GM10266 (cell line): Measurements from ENCODE around the gene BOC.

Source experiments
- DNase-seq: peaks from one replicate; pipeline ENCODE4 v3.0.0; 2012; ENCODE audit errors: extremely low spot score
- TF ChIP-seq, protein P1 (sequence below): IDR thresholded peaks from 2 replicates; pipeline ENCODE4 v1.5.1; 2012; ENCODE audit warnings: mild to moderate bottlenecking, low read depth; ENCODE audit not compliant: control insufficient read depth, insufficient read depth; ENCODE audit errors: missing control alignments

Gene BOC

DNA sequence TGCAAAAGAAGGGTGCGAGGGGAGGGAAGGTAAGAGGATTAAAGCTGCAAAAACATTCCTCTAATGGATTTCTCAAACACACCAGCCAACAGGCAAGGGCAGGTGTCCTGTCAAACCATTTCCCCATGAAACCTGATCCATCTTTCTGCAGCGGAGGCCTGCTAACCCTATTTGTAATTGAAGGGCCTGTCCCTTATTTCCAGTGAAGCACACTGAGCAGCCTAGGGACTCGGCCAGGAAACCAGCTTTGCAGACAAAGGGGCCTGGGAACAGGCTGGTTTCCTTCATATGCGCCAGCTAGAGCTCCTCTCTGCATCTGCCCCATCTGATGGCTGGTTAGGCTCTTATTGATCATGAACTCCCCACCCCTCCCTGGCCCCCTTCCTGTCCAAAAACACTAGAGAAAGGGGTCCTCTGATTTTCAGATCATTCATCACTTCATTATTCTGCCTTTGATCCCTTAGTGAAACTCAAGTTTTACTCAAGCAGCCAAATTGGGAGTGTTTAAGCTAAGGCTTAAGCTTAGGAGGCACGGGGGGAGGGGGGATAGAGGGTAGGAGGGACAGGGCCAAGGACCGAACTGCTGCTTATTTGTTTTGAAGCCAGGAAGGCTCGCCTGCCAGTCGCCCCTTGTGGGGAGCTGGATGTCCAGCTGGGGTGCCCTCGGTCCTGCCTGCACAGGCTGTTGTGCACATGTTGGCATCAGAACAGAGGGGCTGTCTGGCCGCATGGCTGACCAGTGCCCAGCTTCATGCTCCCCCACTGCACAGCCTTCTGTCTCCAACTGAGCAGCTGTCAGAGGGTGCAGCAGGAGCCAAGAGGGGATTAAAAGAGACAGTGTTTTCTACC lies 53.1 kb downstream of the BOC start:
- TF ChIP-seq, protein P1, sequence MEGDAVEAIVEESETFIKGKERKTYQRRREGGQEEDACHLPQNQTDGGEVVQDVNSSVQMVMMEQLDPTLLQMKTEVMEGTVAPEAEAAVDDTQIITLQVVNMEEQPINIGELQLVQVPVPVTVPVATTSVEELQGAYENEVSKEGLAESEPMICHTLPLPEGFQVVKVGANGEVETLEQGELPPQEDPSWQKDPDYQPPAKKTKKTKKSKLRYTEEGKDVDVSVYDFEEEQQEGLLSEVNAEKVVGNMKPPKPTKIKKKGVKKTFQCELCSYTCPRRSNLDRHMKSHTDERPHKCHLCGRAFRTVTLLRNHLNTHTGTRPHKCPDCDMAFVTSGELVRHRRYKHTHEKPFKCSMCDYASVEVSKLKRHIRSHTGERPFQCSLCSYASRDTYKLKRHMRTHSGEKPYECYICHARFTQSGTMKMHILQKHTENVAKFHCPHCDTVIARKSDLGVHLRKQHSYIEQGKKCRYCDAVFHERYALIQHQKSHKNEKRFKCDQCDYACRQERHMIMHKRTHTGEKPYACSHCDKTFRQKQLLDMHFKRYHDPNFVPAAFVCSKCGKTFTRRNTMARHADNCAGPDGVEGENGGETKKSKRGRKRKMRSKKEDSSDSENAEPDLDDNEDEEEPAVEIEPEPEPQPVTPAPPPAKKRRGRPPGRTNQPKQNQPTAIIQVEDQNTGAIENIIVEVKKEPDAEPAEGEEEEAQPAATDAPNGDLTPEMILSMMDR, result no peak
- DNase-seq, result no peak

DNA sequence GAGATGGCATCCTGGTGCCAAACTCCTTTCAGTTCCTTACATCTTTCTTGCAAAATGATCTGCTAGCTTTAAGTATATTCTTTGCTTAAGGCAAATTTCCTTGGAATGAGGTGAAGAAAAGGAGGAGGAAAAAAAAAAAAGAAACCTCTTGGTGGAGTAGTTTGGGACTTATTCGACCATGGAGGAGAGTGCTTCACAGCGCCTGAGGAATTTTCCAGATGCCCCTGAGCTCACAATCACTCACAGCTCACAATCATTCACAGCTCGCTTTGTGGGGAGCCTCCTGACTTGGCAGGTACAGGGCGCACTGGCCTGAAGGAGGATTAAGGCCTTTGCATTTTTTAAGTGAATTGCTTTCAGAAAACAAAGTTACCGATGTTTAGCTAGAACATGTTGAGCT lies 53.9 kb downstream of the BOC start:
- no peak for DNase-seq
- TF ChIP-seq, protein P1, result no peak

DNA sequence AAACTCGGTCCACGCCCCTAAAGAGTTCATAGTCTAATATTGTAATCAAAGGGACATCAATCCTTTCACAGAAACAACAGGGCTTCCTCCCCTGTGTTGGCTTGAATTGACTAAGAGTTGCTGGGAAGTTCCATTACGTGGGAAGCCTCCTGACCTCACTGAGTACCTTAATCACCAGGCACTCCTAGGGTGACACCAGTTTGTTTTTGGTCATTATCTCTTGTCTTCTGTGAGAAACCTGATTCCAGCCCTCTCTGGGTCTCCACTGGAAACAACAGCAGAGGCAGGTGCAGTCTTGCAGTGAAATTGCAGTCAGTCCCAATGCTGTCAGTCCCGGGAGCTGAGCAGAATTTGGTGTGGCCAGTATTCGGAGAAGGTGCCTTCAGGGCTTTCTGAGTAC lies 55.4 kb downstream of the BOC start:
- DNase-seq, result no peak
- TF ChIP-seq, protein P1, result no peak

DNA sequence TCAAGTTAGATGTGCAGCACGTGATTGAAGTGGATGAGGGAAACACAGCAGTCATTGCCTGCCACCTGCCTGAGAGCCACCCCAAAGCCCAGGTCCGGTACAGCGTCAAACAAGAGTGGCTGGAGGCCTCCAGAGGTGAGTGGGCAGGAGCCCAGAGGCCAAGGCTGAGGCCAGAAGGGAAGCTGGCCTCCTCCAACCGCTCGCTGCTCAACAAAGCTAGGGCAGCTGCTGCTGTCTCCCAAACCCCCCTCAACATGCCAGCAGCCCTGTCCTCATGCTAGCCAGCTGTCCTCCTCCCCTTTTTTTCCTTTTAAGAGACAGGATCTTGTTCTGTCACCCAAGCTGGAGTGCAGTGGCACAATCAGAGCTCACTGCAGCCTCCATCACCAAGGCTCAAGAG lies 57.0 kb downstream of the BOC start:
- DNase-seq, result no peak
- TF ChIP-seq, protein P1, result no peak

DNA sequence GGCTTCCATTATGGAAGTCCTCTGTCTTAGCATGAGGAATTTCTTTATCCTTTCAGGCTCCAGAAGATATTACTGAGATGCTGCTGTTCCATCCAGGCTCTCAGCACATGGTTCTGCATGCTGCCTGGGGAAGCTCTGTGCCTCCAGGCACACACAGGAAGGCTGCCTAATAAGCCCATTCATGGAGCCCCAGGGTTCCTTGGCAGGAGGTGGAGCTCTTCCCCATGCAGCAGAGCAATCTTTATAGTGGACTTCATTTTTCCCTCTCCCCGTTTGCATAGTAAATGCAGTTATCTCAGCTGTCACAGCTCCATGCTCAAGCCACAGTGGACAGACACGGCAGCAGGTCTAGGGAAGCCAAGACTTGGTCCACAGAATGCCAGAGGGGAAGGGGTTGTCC lies 57.6 kb downstream of the BOC start:
- TF ChIP-seq, protein P1, result no peak
- no peak for DNase-seq

DNA sequence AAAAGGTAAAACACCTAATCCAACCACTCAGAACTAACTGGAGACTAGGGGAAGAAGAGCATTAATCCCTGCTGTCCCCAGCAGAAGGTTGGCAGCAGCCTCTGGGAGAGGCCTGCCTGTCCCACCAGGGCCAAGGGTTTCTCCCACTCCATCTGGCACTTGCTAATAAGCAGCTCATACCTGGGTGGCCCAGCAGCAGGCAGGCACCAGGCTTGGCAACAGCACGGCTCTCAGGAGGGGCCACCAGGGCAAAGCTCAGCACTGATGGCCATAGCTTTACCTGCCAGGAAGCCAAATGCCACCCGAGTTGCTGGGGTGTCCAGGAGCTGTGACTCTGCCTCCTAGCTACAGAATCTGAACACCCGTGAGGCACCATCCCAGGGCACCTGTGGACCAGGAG lies 58.3 kb downstream of the BOC start:
- no peak for DNase-seq

DNA sequence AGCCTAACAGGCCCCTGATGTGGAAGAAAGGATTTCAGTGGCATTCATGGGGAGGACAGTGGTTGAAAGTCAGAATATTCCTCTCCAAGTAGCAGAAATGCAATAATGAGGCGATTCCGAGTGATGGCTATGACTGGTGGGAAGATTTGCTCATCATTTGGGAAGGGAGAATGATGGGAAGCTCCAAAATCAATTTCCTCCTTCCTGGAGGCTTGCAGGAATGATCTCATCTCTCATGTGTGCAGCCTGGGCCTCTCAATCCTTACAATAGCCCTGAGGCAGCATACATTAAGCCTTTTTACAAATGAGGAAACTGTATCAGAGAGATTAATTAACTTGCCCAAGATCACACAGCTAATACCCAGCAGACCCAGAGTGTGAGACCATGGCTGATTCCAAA lies 58.7 kb downstream of the BOC start:
- no peak for DNase-seq

More for the DNA sequence above, 58.3 kb downstream of the BOC start:
- TF ChIP-seq, protein P1, result no peak

More for the DNA sequence above, 58.7 kb downstream of the BOC start:
- TF ChIP-seq, protein P1, result no peak
